C4-2B (cell line): Measurements from ENCODE around the gene INSR.

Experiments
- ZFX ChIP-seq: fragments of 450-650 bp; IDR thresholded peaks from 2 replicates; pipeline ENCODE4 v1.6.1; 2017
- TF ChIP-seq, protein P1 (sequence below): fragments of 450-650 bp; conservative IDR thresholded peaks from 2 replicates; pipeline ENCODE4 v1.5.1; 2017; ENCODE audit warnings: mild to moderate bottlenecking

DNA sequence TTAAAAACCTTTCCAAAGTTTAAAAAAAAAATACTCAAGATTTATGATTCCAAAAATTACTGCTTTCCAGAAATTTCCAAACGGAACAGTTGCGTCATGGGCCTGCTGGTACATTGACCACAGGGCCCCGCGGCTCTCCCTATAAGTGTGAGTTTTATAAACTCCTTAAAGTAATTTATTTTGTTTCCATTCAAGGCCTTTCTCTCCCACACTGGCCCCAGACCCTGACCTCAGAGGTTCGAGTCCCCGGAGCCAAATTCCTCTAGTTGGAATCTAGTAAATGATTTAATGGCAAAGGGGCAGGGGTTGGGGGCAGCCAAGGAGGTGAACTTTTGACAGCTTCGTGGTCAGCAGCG lies 97.5 kb downstream of the INSR start:
- TF ChIP-seq, protein P1, sequence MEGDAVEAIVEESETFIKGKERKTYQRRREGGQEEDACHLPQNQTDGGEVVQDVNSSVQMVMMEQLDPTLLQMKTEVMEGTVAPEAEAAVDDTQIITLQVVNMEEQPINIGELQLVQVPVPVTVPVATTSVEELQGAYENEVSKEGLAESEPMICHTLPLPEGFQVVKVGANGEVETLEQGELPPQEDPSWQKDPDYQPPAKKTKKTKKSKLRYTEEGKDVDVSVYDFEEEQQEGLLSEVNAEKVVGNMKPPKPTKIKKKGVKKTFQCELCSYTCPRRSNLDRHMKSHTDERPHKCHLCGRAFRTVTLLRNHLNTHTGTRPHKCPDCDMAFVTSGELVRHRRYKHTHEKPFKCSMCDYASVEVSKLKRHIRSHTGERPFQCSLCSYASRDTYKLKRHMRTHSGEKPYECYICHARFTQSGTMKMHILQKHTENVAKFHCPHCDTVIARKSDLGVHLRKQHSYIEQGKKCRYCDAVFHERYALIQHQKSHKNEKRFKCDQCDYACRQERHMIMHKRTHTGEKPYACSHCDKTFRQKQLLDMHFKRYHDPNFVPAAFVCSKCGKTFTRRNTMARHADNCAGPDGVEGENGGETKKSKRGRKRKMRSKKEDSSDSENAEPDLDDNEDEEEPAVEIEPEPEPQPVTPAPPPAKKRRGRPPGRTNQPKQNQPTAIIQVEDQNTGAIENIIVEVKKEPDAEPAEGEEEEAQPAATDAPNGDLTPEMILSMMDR, result no peak
- no peak for TF ChIP-seq ZFX
